Hematopoietic multipotent progenitor cell (in vitro differentiated cells): Measurements from ENCODE around the gene SNRNP48. TPM values are rescaled to one million over a fixed set of nuclear protein-coding genes. Genes with fewer than 3 reads are reported as not detected.

Experiments
- DNase-seq, 3 donors: peaks; one replicate each; pipeline ENCODE4 v3.0.0-alpha.2; 2011 to 2015; ENCODE audit warnings: low read depth in 2 of 3, low spot score in 2 of 3
- total RNA-seq: library from RNA; depleted of rRNA; stranded (reverse); fragments of >200 nt; gene quantifications from one replicate; pipeline ENCODE4 v1.2.3, GENCODE V29; 2012

The SNRNP48 gene
- total RNA-seq, 1 donor, result 7.5 TPM

DNA sequence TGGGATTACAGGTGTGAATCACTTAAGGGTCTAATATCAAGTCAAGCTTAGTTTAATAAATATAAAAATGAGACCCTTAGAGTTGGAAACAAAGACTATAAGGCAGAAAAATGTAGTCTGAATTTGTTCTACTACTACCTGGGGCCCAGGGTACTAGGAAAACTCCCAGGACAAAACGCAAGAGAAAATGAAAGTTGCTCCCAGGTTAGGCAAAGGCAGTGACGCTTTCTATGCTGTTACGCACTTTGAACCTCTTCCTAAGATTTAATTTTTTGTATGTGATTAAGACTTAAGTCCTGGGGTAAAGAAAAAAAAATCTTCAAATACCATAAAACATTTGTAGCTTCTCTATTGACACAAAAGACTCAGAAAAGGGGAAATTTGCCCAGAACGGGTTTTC lies 31.2 kb upstream of the SNRNP48 start:
- no peak for DNase-seq

DNA sequence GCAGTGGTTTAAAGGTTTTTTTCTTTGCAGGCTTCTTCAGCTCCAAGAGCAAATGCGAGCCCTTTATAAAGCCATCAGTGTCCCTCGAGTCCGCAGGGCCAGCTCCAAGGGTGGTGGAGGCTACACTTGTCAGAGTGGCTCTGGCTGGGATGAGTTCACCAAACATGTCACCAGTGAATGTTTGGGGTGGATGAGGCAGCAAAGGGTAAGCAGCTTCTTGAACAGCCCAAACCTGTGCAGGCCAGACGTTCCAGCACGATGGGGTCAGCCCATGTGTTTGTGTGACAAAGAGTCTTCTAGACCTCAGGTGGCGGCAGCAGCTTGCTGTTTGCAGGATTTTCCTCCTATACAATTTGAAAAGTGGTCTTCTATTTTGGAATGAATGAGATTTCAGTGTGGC lies 30.8 kb upstream of the SNRNP48 start:
- DNase-seq, result no peak

DNA sequence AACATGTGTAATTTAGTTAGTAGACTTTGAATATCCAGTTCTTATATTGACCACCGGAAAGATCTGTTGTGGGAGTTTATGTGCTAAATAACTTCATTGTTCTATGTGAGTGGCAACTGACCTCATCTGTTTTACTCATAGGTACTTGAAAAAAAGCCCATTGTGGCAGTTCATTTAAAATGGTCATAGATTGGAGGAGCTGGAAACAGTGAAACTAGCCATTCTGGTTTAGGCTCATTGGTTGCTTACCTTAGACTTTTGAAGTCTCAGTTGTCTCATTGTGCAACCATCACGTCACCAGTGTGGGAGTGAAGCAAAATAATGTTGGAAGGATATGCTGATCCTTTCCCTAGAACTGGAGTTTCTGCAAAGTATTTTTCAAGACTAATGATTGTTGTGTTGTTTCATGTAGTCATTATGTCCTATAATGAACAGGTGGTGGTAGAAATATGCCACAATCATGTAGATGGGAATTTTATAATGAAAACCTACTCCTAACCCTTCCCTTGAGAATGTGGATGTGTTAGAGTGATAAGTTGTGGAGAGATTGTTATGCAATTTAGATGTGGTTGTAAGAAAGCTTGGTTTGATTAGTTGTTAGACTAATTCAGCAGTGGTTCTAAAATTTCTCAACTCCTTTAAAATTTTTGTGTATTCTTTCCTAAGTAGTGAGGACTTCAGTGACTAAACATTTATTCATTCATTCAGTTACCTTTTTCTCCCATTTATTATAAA lies 30.2 kb upstream of the SNRNP48 start:
- DNase-seq, result no peak

DNA sequence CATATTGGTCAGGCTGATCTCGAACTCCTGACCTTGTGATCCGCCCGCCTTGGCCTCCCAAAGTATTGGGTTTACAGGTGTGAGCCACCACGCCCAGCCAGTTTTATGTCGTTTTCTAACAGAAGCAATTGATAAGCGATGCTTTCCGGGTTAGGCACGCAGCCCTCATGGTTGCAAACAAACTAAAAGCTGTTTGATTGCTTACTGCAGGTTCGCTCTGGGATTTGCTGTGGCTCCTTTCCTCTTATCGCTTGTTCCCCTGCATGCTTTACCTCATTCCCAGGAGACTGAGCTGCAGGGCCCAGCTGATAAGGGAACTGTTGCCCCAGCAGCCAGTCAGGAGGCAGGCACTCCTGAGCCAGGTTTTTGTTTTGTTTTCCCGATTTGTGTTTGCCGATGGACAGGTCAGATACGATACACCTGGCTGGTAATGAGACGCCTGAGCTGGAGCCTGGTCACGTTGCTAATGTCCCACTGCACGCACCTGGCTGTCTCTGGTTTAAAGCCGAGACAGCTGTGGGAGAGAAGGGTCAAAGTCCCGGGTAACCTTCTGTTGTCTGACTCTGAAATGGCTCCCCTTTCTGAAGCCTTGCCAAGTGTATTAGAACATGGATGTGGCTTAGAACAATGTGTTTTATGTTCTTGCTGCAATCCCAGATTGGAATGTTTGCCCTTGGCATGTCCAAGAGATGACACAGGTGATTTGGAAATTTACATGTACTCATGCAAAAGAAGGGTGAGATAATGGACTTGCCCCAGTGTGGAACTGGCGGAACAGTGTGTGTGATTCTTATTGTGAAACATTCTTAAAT lies 28.6 kb upstream of the SNRNP48 start:
- no peak for DNase-seq

DNA sequence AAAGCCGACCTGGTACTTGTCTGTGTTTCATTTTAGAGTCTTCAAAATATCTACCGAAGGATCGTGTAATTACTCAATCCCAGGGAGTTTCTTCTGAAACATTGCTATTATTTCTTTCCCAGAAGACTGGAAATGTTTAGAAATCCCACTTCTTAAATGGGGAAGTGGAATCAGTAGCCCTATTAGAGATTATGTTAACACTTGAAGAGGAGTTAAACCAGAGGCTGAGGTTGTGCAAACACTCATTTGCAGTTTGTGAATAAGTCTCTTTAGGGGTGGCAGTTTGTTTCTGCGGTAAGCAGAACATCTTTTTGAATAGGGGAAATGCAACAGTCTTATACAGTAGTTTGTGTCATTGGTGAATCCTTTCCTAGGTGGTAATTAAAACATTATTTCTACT lies 27.2 kb upstream of the SNRNP48 start:
- DNase-seq, result no peak

DNA sequence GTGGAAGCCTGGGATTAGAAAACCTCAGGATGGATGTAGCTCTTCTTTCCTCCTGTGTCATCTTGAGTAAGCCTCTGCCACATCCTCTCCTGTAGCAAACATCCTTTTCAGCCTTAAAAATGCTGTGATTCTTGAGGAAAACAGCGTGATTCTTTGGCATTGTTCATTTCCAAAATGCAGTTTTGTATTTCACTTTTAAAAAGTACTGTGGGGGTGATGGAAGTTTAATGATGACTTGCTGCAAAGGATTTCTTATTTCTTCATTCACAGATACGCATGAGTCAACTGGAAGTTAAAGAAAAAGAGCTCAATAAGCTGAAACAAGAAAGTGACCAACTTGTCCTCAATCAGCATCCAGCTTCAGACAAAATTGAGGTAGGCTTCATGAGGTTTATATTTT lies 23.9 kb upstream of the SNRNP48 start:
- DNase-seq, result no peak

DNA sequence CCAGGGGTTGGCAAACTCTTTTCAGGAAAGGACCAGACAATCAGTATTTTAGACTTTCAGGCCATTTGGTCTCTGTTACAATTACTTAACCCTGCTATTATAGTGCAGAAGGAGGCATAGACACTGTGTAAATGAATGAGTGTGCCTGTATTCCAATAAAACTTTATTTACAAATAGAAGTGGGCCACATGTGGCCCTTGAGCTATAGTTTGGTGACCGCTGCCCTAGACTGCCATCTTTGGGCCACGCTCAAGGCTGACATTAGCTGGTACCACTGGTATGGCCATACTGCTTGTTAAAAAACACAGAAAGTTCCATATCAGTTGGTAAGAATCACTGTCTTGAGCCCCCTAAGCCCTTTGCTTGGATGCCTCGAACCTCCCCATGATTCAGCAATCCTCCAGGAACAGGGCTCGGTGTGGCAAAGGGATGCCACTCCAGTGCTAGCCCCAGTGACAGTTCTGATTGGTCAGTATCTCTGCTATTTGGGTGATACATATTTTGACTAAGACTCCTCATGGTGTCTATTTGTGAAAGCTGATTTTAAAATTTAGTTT lies 23.3 kb upstream of the SNRNP48 start:
- no peak for DNase-seq

DNA sequence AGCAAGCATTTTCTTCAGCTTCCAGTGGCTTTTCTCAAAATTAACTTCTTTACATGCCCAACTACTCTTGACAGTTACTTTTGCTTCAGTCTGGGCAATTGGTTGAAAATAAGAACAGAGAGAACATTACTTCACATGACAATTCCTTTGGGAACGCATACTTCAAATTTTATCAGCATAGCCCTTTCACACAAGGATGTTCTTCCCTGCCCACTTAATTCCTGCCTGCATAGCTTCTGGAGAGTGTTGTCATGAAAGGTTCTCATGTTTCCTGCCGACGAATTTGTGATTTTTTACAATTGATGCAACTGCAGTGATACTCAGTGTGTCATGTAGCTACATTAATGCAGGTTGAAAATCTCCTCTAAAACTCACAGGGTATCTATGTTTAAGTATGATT lies 22.0 kb upstream of the SNRNP48 start:
- no peak for DNase-seq

DNA sequence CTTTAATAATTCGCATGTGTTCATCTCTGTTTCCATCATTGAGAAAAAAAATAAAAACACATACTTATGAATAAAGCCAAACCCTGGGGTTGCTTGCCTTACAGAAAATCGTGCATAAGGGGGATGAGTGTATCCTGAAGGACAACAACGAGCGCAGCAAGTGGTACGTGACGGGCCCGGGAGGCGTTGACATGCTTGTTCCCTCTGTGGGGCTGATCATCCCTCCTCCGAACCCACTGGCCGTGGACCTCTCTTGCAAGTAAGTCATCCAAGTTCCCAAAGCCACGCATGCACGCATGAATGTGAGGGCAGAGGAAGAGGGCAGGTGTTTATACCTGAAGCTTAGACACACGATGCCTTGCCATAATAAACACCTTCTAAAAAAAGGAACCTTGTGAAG lies 20.9 kb upstream of the SNRNP48 start:
- no peak for DNase-seq

DNA sequence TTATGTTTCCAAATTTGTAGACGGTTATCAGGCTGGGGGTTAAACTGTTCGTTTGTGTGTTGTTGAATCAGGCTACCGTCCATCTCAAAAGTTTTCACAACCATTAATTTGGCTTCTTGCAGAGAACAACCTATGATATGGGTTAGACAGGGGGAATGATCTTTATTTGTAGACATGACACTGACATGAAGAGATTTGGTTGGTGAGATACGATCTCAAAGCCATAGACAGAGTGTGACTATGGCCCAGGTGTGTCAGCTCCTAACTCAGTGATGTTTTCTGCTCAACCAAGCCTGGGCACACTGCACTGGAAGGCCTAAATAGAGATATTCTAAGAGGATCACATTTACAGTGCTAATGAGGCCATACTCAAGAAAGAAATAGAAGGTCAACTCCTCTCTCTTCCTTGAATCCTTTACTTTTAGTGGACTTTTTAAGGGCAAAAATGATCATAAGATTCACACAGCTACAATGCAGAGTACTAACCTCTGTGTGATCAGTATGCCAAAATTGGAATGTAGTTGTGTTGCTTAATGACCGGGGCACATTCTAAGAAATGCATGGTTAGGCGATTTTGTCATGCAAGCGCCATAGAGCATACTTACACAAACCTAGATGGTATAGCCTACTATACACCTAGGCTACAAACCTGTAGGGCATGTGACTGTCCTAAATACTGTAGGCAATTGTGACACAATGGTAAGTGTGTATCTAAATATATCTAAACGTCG lies 17.6 kb upstream of the SNRNP48 start:
- no peak for DNase-seq

DNA sequence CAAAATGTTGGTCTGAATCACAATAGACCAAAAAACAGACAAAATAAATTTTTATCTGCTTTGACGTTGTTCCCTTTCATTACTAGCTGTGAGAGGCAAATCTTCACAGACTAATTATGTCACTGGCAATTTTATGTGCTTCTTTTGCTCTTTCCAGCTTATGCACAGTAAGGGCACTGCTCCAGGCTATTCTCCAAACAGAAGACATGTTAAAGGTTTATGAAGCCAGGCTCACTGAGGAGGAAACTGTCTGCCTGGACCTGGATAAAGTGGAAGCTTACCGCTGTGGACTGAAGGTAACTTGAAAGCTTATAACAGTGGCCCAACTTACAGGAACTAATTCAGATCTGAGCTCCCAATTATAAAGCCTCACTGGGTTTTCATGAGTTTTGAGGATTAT lies 15.5 kb upstream of the SNRNP48 start:
- DNase-seq, result no peak

DNA sequence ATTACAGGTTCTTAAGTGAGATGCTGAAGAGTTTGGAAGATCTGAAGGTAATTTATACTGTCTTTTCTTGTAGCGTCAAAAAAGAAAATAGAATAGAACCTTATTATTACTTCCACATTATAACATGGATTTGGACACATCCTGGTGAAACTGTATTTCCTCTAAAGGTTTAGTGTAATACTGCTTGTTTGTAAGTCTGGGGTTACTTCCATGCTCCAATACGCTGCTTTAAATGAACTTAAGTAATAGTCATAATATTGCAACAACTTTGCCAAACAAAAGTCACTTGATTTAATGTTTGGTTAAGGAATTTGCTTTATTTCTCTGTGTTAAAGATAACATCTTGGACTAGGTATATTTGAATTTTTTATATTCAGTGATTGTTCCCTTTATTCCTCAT lies 11.5 kb upstream of the SNRNP48 start:
- DNase-seq, result no peak

DNA sequence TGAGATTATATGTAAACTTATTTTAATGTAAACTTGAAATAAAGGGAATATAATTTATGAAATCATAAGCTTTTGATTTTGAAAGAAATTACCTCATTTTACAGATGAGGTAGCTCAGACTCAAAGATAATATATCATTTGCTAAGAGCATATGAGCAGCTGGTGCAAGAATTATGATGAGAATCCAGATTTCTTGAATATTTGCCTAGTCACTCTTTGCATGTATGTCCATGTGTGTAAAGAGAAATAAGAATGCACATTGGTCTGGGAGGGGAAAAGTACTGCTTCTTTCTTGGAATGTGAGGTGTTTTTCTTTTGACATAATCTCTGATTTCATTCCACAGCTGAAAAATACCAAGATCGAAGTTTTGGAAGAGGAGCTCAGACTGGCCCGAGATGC lies 11.1 kb upstream of the SNRNP48 start:
- DNase-seq, result no peak

DNA sequence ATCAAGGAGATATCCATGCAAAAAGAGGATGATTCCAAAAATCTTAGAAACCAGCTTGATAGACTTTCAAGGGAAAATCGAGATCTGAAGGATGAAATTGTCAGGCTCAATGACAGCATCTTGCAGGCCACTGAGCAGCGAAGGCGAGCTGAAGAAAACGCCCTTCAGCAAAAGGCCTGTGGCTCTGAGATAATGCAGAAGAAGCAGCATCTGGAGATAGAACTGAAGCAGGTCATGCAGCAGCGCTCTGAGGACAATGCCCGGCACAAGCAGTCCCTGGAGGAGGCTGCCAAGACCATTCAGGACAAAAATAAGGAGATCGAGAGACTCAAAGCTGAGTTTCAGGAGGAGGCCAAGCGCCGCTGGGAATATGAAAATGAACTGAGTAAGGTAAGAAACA lies 10.1 kb upstream of the SNRNP48 start:
- no peak for DNase-seq

DNA sequence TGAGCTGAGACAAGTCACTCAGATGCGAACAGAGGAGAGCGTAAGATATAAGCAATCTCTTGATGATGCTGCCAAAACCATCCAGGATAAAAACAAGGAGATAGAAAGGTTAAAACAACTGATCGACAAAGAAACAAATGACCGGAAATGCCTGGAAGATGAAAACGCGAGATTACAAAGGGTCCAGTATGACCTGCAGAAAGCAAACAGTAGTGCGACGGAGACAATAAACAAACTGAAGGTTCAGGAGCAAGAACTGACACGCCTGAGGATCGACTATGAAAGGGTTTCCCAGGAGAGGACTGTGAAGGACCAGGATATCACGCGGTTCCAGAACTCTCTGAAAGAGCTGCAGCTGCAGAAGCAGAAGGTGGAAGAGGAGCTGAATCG lies 9.5 kb upstream of the SNRNP48 start:
- DNase-seq, result no peak

DNA sequence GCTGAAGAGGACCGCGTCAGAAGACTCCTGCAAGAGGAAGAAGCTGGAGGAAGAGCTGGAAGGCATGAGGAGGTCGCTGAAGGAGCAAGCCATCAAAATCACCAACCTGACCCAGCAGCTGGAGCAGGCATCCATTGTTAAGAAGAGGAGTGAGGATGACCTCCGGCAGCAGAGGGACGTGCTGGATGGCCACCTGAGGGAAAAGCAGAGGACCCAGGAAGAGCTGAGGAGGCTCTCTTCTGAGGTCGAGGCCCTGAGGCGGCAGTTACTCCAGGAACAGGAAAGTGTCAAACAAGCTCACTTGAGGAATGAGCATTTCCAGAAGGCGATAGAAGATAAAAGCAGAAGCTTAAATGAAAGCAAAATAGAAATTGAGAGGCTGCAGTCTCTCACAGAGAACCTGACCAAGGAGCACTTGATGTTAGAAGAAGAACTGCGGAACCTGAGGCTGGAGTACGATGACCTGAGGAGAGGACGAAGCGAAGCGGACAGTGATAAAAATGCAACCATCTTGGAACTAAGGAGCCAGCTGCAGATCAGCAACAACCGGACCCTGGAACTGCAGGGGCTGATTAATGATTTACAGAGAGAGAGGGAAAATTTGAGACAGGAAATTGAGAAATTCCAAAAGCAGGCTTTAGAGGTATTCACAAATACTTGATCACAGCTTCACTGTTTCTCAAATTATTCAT lies 8.9 kb upstream of the SNRNP48 start:
- DNase-seq, result no peak

DNA sequence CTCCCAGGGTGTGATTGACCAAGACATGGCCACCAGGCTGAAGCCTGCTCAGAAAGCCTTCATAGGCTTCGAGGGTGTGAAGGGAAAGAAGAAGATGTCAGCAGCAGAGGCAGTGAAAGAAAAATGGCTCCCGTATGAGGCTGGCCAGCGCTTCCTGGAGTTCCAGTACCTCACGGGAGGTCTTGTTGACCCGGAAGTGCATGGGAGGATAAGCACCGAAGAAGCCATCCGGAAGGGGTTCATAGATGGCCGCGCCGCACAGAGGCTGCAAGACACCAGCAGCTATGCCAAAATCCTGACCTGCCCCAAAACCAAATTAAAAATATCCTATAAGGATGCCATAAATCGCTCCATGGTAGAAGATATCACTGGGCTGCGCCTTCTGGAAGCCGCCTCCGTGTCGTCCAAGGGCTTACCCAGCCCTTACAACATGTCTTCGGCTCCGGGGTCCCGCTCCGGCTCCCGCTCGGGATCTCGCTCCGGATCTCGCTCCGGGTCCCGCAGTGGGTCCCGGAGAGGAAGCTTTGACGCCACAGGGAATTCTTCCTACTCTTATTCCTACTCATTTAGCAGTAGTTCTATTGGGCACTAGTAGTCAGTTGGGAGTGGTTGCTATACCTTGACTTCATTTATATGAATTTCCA lies 4.6 kb upstream of the SNRNP48 start:
- DNase-seq, result no peak

DNA sequence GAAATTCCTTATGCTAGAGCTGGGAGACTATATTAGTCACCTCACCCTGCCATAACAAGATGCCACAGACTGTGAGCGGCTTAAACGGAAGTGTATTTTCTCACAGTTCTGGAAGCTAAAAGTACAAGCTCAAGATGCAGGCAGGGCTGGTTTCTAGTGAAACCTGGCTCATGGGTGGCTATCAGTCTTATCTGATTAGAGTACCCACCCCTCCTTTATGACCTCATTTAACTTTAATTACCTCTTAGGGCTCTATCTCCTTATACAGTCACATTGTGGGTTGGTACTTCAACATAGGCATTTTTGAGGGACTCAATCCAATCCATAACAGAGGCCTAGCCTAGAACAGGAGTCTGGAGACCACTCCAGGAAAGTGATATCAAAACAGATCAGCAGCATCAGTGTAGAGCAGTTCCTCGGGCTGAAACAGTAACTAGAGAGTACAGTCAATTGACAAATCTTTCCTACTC lies 2.3 kb upstream of the SNRNP48 start:
- no peak for DNase-seq

DNA sequence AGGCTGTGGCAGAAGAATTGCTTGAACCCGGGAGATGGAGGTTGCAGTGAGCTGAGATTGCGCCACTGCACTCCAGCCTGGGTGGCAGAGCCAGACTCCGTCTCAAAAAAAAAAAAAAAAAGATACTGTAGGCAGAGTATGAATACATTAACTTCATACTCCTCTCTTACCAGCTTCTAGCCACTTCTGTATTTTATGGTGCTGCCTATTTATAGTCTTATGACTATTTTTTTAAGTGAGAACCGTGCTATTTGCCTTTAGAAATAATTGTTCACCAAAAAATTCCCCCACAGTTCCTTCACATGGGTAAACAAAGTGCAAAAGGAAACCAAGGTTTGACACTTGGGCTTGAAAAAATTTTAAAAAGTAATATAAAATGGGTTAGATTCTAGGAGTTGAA lies 1.5 kb upstream of the SNRNP48 start:
- no peak for DNase-seq

DNA sequence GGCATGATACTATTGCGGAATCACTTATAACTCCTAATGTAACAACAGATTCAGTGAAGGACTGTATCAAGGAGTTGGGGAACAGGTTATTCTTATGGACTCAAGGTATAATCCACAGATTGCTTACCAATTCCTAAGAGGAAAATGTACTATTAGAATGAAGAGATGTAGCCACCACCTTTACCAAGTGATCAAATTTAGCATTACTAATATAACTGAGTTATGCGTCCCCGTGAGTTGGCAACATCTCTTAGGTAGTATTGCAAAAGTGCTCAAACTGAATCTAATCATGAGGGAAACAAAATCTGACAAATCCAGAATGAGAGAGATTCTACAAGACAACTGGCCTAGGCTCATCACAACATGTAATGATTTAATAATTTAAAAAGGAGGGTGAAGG lies 777 bp upstream of the SNRNP48 start:
- DNase-seq, result no peak
